Stimulated activated CD8-positive, alpha-beta memory T cell treated with anti-CD3 and anti-CD28 coated beads, Interleukin-2, amount 100 ng/mL, for 1 hour (primary cell): ENCODE measurements around the gene CMTM2.
A peak's percentile ranks its signal among the peaks of the same experiment; 100 is the strongest.
"Not testable (repeated sequence)": the region's sequence is repeated elsewhere in the genome, so short reads cannot be mapped to it uniquely, and the experiment has no call there.

Experiments
- DNase-seq, 2 donors: peaks; one replicate each; pipeline ENCODE4 v3.0.0-alpha.2; 2020; ENCODE audit warnings: low read depth in 2 of 2

The CMTM2 gene

DNA sequence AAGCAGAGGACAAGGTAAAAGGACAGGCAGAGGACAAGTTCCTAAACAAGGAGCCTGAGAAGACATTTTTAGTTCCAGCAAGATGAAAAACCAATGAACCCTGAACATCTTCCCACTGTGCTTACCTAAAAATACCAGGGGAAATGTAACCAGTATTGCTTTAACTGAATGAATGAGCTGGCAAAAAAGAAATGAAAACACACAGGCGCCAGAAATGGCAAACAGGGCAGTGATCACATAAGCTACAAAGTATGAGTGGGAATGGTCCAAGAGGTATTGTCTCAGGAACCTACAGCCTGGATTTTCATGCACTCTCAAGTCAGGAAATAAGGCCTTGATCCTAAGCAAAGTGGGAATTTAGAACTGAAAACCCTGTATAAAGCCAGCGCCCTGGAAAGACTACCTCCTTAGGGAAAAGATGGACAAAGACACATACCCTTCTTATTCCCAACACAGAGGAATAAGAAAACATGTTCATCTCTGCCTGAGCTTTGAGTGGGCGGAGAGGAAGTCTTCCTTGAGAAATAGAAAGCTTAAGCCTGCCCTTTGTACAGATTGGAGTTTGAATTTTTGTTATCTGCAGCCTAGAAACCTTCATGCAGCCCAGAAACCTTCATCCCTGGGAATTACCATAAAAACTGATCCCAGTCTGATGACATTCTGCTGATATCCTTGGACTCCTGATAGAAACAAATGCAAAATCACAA, 2.1 kb downstream of the CMTM2 start:
- DNase-seq, result no peak

DNA sequence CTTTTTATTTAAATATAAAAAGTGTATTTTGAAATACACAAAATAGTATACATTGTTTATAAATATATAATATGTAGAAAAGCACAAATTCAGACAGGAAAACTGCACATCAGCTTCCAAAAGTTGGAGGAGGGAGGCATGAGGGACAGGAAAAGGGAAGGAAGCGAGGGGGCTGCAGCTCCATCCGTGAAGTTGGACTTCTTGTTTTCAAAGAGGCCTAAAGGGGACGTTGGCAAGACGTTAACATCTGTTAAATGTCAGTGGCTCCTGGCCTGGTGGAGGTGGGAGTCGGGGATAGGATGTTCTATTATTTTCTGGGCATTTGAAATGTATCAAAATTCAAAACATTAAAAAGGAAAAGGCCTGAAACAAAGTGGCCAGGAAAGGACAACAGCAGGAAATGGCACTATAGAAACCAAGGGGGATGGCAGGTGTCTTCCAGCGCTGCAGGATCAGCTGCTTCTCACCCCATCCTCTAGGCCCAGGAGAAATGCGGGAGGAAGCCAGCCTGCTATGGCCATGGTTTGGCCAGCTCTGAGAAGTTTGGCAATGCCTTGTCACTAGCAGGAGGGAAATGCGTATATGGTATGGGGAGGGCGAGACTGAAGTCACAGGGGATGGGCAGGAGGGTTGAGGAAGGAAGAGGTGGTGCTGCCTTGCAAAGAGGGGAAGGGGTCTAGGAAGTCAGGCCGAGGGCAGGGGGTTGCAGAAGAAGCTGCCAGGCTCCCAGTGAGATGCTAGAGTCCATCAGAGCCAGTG, 6.4 kb downstream of the CMTM2 start:
- DNase-seq, result no peak

DNA sequence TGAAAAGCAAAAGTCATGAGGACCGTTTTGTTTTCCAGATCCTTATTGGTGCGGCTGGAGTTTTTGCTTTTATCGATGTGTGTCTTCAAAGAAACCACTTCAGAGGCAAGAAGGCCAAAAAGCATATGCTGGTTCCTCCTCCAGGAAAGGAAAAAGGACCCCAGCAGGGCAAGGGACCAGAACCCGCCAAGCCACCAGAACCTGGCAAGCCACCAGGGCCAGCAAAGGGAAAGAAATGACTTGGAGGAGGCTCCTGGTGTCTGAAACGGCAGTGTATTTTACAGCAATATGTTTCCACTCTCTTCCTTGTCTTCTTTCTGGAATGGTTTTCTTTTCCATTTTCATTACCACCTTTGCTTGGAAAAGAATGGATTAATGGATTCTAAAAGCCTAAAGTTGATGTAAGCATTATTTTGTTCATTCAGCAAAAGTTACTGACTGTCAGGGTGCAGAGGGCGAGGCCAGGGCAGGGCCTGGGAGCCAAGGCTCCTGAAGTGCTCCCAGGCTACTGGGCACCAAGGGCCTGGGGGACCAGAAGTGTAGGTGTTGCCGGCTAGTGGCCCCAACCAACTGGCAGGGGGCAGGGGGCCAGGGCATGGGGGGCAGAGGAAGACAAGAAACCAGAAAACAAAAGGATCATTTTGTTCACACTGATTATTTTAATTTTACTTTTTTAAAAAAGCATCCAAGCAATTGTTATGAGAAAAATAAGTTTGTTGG, 8.8 kb downstream of the CMTM2 start:
- DNase-seq, result no peak

DNA sequence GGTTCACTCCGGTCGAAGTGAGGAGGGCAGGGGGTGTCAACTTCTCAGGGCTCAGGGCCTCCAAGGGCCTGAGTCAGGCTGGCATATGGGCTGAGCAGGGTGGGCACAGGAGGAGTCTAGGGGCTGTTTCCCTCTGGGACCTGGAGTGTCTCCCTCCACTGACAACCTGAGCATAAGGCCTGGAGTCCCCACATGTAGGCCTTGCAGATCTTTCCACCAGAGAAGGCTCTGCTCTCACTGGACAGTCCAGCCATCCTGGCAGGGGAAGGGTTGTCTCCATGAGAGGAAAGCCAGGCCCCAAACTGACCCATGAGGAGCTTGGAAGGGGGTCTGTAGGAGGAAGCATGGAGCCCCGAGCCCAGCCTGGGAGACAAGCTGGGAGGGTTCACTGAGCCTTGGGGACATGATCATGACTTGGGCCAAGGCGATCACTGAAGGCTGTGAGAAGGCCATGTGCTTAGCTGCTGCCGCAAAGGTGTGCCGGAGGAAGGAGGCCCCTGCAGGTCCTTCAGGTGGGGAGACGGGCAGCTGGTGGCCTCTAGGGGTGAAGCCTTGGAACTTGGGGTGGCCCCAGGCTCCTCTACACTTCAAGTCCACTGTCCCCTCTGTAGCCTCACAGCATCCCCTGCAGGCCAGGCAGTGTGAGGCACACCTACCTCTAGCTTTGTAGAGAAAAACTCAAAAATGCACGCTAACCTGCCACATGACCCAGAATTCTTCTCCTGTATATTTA, 9.9 kb downstream of the CMTM2 start:
- peak in 1 of 2 donors; percentile 42 for DNase-seq

DNA sequence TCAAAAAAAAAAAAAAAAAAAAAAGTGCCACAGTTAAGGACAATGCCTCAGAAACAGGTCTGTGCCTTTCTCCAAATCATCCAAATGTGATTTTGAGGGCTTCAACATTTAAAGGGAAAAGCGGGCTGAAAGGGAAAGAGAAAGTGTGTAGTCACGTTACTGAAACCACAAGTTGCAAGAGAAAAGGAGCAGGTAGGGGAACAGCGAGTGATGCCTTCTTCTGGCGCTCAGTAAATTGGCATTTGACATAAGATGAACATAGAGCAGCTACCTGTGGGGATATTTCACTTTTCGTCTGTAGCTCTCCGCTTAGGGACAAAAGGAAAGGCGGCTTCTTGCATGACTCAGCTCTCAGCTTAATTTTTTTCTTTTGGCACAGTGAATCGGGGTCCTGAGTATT, 11.1 kb downstream of the CMTM2 start:
- no peak for DNase-seq

DNA sequence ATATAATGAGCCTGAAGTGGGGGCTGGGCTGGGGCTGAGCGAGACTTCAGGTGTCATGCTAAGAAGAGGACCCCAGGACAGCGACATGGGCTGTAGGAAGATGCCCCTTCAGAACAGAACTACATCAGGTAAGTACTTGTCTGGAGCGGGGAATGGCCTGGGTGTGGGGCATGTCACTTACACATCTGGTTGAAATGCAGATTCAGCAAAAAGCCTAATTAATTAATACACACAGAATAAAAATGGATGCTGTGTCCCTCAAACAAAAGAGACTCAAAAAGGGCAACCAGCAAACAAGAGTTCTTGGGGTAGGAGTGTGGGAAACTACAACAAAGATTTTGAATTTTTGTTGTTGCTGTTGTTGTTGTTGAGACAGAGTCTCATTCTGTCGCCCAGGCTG, 11.8 kb downstream of the CMTM2 start:
- no peak for DNase-seq

DNA sequence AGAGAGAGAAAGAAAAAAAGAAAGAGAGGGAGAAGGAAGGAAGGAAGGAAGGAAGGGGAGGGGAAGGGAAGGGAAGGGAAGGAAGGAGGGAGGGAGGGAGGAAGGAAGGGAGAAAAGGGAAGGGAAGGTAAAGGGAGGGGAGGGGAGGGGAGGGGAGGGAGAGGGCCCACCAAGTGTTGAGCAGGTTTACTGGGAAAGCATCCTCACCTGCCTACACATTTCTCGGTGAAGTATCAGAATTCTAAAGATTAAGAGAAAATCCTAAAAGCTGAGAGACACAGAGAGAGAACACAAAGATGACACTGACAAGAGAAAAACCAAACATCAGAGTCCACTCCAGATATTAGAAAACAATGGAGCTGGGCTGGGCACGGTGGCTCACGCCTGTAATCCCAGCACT, 13.0 kb downstream of the CMTM2 start:
- no peak for DNase-seq

DNA sequence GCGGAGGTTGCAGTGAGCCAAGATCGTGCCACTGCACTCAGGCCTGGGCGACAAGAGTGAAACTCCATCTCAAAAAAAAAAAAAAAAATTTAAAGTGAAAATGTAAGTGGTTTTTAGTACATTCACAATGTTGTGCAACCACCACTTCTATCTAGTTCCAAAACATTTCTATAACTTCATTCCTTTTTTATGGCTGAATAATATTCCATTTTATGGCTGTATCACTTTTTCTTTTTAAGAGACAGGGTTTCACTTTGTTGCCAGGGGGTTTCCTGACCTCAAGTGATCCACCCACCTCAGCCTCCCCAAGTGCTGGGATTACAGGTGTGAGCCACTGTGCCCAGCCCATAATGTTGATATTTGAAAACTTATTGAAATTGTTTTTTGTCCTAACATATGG, 13.6 kb downstream of the CMTM2 start:
- no peak for DNase-seq

DNA sequence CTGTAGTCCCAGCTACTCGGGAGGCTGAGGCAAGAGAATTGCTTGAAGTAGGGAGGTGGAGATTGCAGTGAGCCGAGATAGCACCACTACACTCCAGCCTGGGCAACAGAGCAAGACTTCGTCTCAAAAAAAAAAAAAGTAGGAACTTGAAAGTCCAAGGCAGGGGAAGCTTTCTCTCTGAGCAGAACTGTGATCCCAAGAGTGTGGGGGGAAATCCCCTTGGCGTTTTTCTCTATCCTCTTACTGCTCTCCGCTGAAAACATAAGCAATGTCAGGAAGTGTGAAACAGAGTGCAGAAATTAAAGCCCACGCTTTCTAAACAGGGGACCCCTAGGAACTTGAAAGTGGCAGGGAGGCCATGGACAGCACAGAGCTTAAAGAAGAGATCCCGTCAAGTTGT, 15.5 kb downstream of the CMTM2 start:
- no peak for DNase-seq

DNA sequence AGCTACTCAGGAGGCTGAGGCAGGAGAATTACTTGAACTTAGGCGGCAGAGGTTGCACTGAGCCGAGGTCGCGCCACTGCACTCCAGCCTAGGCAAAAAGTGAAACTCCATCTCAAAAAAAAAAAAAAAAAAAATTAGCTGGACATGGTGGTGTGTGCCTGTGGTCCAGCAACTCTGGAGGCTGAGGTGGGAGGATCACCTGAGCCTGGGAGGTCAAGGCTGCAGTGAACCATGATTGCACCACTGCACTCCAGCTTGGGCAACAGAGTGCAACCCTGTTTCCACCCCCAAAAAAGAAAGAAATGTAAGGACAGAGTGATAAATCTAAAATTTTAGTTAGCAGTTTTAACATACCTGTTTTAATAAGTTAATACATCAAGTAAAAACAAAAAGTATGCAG, 17.3 kb downstream of the CMTM2 start:
- DNase-seq, result not testable (repeated sequence)

DNA sequence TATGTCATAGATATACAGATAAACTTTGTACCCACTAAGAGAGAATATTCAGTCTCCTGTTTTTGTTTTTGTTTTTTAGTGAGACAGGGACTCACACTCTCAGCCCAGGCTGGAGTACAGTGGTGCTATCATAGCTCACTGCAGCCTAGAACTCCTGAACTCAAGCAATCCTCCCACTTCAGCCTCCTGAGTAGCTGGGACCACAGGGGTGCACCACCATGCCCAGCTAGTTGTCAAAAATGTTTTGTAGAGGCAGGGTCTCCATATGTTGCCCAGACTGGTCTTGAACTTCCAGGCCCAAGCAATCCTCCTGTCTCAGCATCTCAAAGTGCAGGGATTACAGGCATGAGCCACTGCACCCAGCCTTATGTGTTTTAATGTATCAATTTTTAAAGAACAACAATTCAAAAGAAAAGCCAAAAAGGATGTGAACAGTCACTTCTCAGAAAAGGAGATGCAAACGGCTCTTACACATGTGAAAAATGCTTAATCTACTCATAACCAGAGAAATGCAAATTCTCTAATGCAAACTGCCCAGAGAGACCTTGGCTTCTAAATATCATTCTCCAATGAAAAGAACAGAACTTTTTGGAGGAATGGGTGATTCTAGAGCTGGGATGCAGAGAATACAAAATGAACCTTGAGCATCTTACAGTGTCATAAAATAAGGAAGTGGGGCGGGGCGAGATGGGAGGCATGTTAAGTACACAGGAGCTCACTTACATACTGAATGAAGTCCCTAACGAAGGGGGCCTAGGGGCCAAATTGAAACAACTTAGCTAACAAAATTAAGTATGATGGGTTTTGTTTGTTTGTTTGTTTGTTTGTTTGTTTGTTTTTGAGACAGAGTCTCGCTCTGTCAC, 18.0 kb downstream of the CMTM2 start:
- no peak for DNase-seq

DNA sequence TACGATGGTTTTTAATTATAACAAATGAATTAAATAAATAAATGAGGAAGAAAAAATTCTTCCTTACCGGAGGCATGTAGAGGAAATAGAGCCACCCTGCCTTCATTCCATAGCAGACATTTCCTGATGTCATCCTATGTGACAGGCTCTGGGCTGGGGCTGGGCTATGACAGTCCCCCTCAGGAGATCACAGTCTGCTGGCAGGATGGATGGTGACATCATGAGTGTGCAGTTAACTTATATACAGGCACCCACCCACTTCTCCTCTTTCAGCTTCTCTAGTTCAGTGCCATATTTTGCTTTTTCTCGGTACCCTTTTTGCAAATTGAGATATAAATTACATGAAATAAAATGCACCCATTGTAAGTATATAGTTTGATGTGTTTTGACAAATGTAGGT, 18.8 kb downstream of the CMTM2 start:
- DNase-seq, result no peak

DNA sequence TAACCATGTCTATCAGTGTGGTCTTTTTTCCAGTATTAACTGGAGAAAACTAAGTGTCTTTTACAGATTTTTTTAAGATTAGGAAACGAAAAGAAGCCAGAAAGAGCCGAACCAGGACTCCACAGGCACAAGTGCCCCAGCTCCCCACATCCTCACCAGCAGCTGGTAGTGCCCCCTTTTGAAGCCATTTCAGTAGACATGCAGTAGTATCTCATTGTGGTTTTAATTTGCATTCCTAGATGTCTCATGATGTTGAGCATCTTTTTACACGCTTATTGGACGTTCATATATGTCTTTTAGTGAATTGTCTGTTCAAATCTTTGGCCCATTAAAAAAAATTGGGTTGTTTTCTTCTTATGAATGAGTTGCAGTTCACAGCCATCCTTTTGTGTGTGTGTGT, 20.5 kb downstream of the CMTM2 start:
- no peak for DNase-seq

DNA sequence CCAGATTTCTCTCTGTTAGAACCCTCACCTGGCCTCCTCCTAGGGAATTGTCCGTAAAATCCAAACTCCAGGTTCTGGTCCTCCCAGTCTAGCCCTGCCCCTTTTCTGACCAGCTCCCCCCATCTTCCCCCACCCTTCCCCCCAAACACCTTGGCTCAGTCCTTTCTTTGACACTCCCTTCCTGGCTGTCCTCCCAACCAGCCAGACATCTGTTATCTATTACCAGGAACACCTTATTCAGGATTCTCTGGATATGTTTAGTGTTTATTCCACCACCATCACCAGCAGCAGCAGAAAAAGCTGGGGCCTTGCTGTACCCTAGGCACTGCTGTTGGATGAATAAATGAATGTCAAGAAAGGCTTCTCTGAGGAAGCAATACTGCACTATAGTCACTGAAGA, 21.2 kb downstream of the CMTM2 start:
- DNase-seq, result no peak

DNA sequence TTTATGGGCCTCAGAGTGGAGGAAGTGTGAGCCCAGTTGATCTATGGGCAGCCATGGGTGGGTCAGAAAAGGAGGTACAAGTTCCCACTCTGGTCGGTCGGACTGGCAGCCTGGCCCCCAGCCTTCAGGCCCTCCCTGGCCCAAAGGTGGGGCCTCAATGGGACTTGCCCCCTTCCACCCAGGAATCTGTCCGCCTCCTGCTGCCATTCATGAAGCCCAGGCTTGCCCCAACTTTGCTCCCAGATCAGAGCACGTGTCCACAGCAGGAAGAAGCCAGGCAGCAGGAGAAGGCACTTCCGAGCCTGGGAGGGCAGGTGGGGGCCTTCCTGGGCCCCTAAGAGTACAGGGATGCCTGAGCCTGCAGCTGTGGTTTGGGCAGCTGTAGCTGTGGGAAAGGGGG, 22.2 kb downstream of the CMTM2 start:
- DNase-seq, result no peak

DNA sequence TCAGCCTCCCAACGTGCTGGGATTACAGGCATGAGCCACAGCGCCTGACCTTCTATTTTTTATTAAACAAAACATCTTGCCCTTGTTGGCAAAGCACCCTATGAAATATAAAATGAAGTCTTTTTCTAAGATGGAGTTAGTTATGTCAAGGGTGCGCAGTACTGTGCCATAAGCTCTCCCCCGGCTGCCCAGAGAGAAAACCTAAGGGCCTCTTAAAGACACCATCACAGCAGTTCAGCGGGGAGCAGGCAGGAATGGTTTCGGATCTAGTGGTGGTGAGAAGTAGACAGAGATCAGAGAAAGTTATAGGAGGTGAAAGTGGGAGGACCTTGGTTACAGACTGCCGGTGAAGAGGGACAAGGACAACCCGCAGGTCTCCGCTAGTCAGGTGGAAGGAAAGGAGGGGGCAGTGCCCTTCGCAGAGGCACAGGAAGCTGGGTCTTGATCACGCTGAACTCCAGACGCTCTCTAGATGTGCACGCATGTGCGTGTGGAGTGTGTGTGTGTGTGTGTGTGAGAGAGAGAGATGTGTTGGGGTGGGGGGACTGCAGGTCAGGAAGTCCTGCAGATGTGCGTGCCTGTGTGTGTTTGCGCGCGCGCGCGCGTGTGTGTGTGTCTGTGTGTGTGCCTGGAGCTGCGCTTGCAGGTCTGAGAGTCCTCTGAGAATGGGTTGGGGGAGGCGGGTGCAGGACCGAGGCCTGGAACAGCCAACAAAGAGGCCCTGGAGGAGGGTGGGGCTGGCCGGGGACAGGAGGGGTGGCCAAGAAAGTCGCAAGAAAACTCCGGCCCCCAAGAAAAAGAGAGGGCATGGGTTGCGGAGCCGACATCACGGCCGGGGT, 24.5 kb downstream of the CMTM2 start:
- peak; percentile 27 to 36 for DNase-seq

DNA sequence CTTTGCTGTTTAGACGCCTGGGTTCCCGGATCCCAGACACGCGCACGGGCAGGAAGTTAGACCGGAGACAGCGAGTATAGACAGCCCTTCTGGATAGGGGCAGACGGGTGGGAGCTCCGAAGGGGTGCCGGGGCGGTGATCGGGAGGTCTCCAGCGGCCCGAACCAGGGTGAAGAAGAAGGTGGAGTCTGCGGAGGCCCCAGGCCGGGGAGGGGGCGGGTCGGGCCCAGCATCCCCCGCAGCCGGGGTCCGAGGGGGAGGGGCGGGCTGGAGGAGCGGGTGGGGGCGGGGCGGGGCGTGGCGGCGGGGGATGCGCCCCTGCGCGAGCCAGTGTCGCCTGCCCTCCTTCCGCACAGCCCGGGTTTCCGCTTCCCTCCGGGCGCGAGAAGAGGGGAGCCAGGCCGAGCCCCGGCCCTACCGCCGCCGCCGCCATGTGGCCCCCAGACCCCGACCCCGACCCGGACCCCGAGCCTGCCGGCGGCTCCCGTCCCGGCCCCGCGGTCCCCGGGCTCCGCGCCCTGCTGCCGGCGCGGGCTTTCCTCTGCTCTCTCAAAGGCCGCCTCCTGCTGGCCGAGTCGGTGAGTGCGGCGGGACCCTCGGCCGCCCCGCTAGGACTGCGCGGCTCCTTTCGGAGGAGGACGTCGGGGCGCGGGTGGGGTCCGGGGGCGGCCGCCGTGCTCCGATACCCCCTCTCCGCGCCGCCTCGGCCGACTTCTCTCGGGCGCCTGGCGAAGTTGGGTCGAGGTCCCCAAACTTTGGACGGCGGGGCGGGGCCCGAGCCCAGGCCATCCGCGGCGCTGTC, 25.3 kb downstream of the CMTM2 start, which contains the start of gene CMTM3:
Gene CMTM3 (plus strand): TSS at position 329 of the 801 bp plus-strand sequence. CDS start 102 bp downstream, at position 431.
- DNase-seq, result peak; percentile 50 to 53

DNA sequence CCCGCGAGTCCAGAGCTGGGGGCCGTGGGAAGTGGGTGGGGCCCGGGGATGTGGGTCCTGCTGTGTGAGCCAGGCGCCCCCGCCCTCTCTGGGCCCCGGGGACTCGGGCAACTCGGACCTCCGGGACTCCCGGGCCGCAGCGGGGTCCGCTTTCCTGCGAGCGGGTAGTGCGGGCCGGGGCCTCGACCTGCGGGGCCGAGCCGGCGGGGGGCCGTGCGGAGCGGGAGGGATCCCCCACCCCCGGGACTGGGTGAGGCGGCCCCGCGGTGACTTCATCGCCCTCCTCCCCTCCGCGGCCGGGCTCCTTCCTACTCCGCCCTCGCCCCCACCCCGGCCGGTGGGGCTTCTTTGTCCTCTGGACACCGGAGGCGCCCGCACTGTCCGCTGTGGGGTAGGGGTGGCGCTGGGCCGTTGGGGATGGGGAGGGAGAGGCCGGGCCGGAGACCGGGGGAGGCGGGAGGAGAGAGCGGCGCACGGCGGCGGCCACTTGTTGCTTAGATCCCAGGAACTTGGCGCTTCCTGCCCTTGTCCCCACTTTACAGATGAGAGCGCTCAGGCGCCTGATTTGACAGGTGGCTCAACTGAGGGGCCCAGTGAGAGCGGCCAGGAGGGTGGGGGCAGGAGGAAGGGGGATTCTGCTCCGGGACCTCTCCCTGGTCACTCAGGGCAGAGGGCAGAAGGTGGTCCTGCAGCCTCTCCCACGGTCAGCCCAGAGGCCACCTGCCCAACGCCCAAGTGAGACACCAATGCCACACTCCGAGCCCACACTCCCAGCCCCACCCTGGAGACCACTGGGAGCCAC, 26.1 kb downstream of the CMTM2 start:
- no peak for DNase-seq
